H1 (cell line): ENCODE measurements around the gene CRB2. TPM values are rescaled to one million over a fixed set of nuclear protein-coding genes. Genes with fewer than 3 reads are reported as not detected.

Experiments
- CTCF ChIA-PET: fragments of 300-600 bp; sonication (Branson Sonifier 250); formaldehyde crosslinking; loops from one replicate; lab custom pipeline; 2021; ENCODE audit not compliant: partially characterized antibody; lab: Charles Lee
- POLR2A ChIA-PET: fragments of 300-600 bp; sonication (Branson Sonifier 250); formaldehyde crosslinking; loops from one replicate; lab custom pipeline; 2021; ENCODE audit warnings: inconsistent platforms; ENCODE audit not compliant: partially characterized antibody; lab: Charles Lee
- DNase-seq, 2 experiments: peaks; one replicate each; pipeline versions ENCODE4 v3.0.0 to v3.0.0-alpha.2; 2010 to 2022; ENCODE audit warnings: low spot score in 2 of 2, low read depth in 1 of 2, mixed read lengths in 1 of 2
- FAIRE-seq: peaks from 2 replicates; lab custom pipeline; 2011; peaks lifted over from hg19 to GRCh38; lab: Jason Lieb, UNC
- H2AFZ ChIP-seq: 2 replicates; pipeline ENCODE4 v1.8.1; 2012; ENCODE audit warnings: low read length, inconsistent platforms
- H2AK5ac ChIP-seq: 2 replicates; pipeline ENCODE4 v1.6.1; 2013; ENCODE audit warnings: low read depth, low read length
- H2BK120ac ChIP-seq: replicated peaks from 2 replicates; pipeline ENCODE3; 2013; ENCODE audit warnings: low read depth, low read length, inconsistent platforms
- H2BK12ac ChIP-seq: 2 replicates; pipeline ENCODE4 v1.6.1; 2013; ENCODE audit warnings: low read depth, low read length
- H2BK15ac ChIP-seq: 2 replicates; pipeline ENCODE4 v1.6.1; 2013; ENCODE audit warnings: low read length
- H2BK20ac ChIP-seq: 2 replicates; pipeline ENCODE4 v1.6.1; 2013; ENCODE audit warnings: low read length
- H2BK5ac ChIP-seq: 2 replicates; pipeline ENCODE4 v1.6.1; 2013; ENCODE audit warnings: low read depth, low read length
- H3K14ac ChIP-seq: 2 replicates; pipeline ENCODE4 v1.6.1; 2013; ENCODE audit warnings: inconsistent platforms; ENCODE audit not compliant: insufficient read length
- H3K18ac ChIP-seq: 2 replicates; pipeline ENCODE4 v1.6.1; 2013; ENCODE audit warnings: low read length; ENCODE audit errors: extremely low read depth
- H3K23ac ChIP-seq: 2 replicates; pipeline ENCODE4 v1.6.1; 2013; ENCODE audit warnings: inconsistent platforms; ENCODE audit not compliant: insufficient read length
- H3K23me2 ChIP-seq: 2 replicates; pipeline ENCODE4 v1.6.1; 2013; ENCODE audit warnings: low read depth, low read length
- H3K27ac ChIP-seq: 2 replicates; pipeline ENCODE4 v1.6.1; 2011; ENCODE audit warnings: low read depth, low read length, inconsistent platforms
- H3K27me3 ChIP-seq, 4 experiments: replicated peaks in 1 of 4; 1 replicate in 1 of 4; 2 replicates in 3 of 4; pipeline versions ENCODE4 v1.6.1 to v1.8.1; 2011 to 2013; ENCODE audit warnings: low read length in 3 of 4, mild to moderate bottlenecking in 3 of 4, inconsistent platforms in 2 of 4, mixed read lengths in 2 of 4, moderate library complexity in 1 of 4; ENCODE audit not compliant: control insufficient read depth in 3 of 4, insufficient read depth in 3 of 4; ENCODE audit errors: extremely low read depth in 1 of 4
- H3K36me3 ChIP-seq, 4 experiments: 2 replicates each; pipeline versions ENCODE4 v1.6.1 to v1.8.1; 2011 to 2013; ENCODE audit warnings: mild to moderate bottlenecking in 4 of 4, low read length in 3 of 4, moderate library complexity in 2 of 4, control low read depth in 1 of 4, inconsistent platforms in 1 of 4; ENCODE audit not compliant: insufficient read depth in 4 of 4, control insufficient read depth in 2 of 4
- H3K4ac ChIP-seq: replicated peaks from 2 replicates; pipeline ENCODE3; 2013; ENCODE audit warnings: low read length, low read depth, mixed read lengths, inconsistent platforms; ENCODE audit not compliant: insufficient read length
- H3K4me1 ChIP-seq, 4 experiments: replicated peaks in 1 of 4; 1 replicate in 1 of 4; 2 replicates in 3 of 4; pipeline versions ENCODE4 v1.6.1 to v1.8.1; 2011 to 2013; ENCODE audit warnings: low read length in 3 of 4, inconsistent platforms in 2 of 4, mixed read lengths in 1 of 4; ENCODE audit not compliant: insufficient read depth in 4 of 4, control insufficient read depth in 3 of 4
- H3K4me2 ChIP-seq, 2 experiments: 2 replicates each; pipeline versions ENCODE4 v1.6.1 to v1.8.1; 2011 to 2013; ENCODE audit warnings: low read depth in 2 of 2, low read length in 2 of 2, control low read depth in 1 of 2, inconsistent platforms in 1 of 2, mild to moderate bottlenecking in 1 of 2; ENCODE audit not compliant: insufficient read depth in 1 of 2
- H3K4me3 ChIP-seq, 4 experiments: fragments of 200-600, 300-600 bp in 1 of 4; sonication (generic), shearing (Covaris generic), sonication (Bioruptor Twin) in 1 of 4; 2 replicates each; pipeline versions ENCODE4 v1.5.1 to v1.8.1; 2011 to 2016; ENCODE audit warnings: low read length in 4 of 4, low read depth in 3 of 4, control low read depth in 2 of 4, inconsistent platforms in 2 of 4, mild to moderate bottlenecking in 2 of 4, mixed read lengths in 1 of 4, moderate library complexity in 1 of 4; ENCODE audit not compliant: insufficient read depth in 2 of 4; ENCODE audit errors: extremely low read depth in 1 of 4
- H3K56ac ChIP-seq: replicated peaks from 2 replicates; pipeline ENCODE3; 2013; ENCODE audit warnings: low read depth, mild to moderate bottlenecking, mixed read lengths, low read length, inconsistent platforms; ENCODE audit not compliant: insufficient read length
- H3K79me1 ChIP-seq: 2 replicates; pipeline ENCODE4 v1.6.1; 2013; ENCODE audit warnings: low read depth, low read length, control low read depth
- H3K79me2 ChIP-seq, 2 experiments: 2 replicates each; pipeline versions ENCODE4 v1.6.1 to v1.8.1; 2012 to 2013; ENCODE audit warnings: low read length in 2 of 2, mild to moderate bottlenecking in 2 of 2, inconsistent platforms in 1 of 2; ENCODE audit not compliant: insufficient read depth in 2 of 2, control insufficient read depth in 1 of 2
- H3K9ac ChIP-seq, 4 experiments: replicated peaks in 1 of 4; 1 replicate in 1 of 4; 2 replicates in 3 of 4; pipeline versions ENCODE4 v1.6.1 to v1.8.1; 2011 to 2013; ENCODE audit warnings: low read depth in 3 of 4, low read length in 3 of 4, control low read depth in 2 of 4, mild to moderate bottlenecking in 2 of 4, moderate library complexity in 2 of 4, inconsistent platforms in 1 of 4; ENCODE audit errors: extremely low read depth in 1 of 4
- H3K9me3 ChIP-seq, 2 experiments: 2 replicates each; pipeline versions ENCODE4 v1.6.1 to v1.8.1; 2012 to 2013; ENCODE audit warnings: mild to moderate bottlenecking in 2 of 2, moderate library complexity in 2 of 2, control low read depth in 1 of 2, inconsistent platforms in 1 of 2, low read depth in 1 of 2, low read length in 1 of 2, mixed read lengths in 1 of 2; ENCODE audit not compliant: insufficient read depth in 2 of 2
- H4K20me1 ChIP-seq, 2 experiments: replicated peaks in 1 of 2; 2 replicates each; pipeline versions ENCODE3 to v1.8.1; 2011 to 2013; ENCODE audit warnings: inconsistent platforms in 2 of 2, low read length in 2 of 2, mild to moderate bottlenecking in 1 of 2; ENCODE audit not compliant: insufficient read depth in 2 of 2, control insufficient read depth in 1 of 2
- H4K5ac ChIP-seq: 2 replicates; pipeline ENCODE4 v1.6.1; 2013; ENCODE audit warnings: low read length, low read depth, mixed read lengths, inconsistent platforms; ENCODE audit not compliant: insufficient read length
- H4K8ac ChIP-seq: 2 replicates; pipeline ENCODE4 v1.8.0; 2013; ENCODE audit warnings: mild to moderate bottlenecking, moderate library complexity, low read length, inconsistent platforms; ENCODE audit not compliant: insufficient read depth; ENCODE audit errors: extremely low read depth
- H4K91ac ChIP-seq: replicated peaks from 2 replicates; pipeline ENCODE3; 2013; ENCODE audit warnings: low read length, mixed read lengths, inconsistent platforms; ENCODE audit not compliant: insufficient read length
- EP300 ChIP-seq, 2 experiments: IDR thresholded peaks; 1 replicate in 1 of 2; 2 replicates in 1 of 2; pipeline ENCODE4 v1.6.1; 2011 to 2012; ENCODE audit warnings: low read depth in 2 of 2, low read length in 2 of 2, mild to moderate bottlenecking in 2 of 2, borderline replicate concordance in 1 of 2, inconsistent platforms in 1 of 2, moderate library complexity in 1 of 2
- FOSL1 ChIP-seq: IDR thresholded peaks from 2 replicates; pipeline ENCODE4 v1.6.1; 2011; ENCODE audit warnings: mild to moderate bottlenecking, low read depth, low read length, moderate library complexity; ENCODE audit not compliant: insufficient read depth
- RNF2 ChIP-seq: fragments of 200-900, 300-1000 bp; sonication (generic); IDR thresholded peaks from 2 replicates; pipeline ENCODE4 v1.7.1; 2016; ENCODE audit warnings: borderline replicate concordance, low read depth, mild to moderate bottlenecking, antibody characterized with exemption, low read length; ENCODE audit not compliant: poor library complexity, severe bottlenecking; ENCODE audit errors: missing control alignments
- RXRA ChIP-seq: IDR thresholded peaks from 2 replicates; pipeline ENCODE4 v1.6.1; 2011; ENCODE audit warnings: low read depth, mild to moderate bottlenecking, low read length, moderate library complexity; ENCODE audit not compliant: insufficient read depth
- SIRT6 ChIP-seq: IDR thresholded peaks from one replicate; pipeline ENCODE4 v1.7.1; 2012; ENCODE audit warnings: low read length, inconsistent platforms
- SIX5 ChIP-seq: IDR thresholded peaks from 2 replicates; pipeline ENCODE4 v1.6.1; 2011; ENCODE audit warnings: mild to moderate bottlenecking, low read depth, low read length
- SP2 ChIP-seq: IDR thresholded peaks from 2 replicates; pipeline ENCODE4 v1.6.1; 2012; ENCODE audit warnings: mild to moderate bottlenecking, low read length, inconsistent platforms
- TAF1 ChIP-seq: IDR thresholded peaks from 2 replicates; pipeline ENCODE4 v1.6.1; 2011; ENCODE audit warnings: mild to moderate bottlenecking, low read depth, low read length
- TBP ChIP-seq: IDR thresholded peaks from 2 replicates; pipeline ENCODE4 v1.6.1; 2011; ENCODE audit warnings: low read depth, low read length, improper control_type of control experiment
- TCF12 ChIP-seq: IDR thresholded peaks from 2 replicates; pipeline ENCODE4 v1.6.1; 2011; ENCODE audit warnings: low read depth, mild to moderate bottlenecking, low read length
- WGBS, 2 experiments: shearing (Covaris generic) in 1 of 2; methylation state at CpG; one replicate each; pipeline versions ENCODE4 v1.1.6 to v1.1.7; 2013 to 2015; ENCODE audit warnings: low lambda C conversion rate in 2 of 2, mixed read lengths in 2 of 2, inconsistent platforms in 1 of 2, low coverage in 1 of 2, missing lambda C conversion rate in 1 of 2; ENCODE audit not compliant: insufficient replicate concordance in 2 of 2, insufficient coverage in 1 of 2, insufficient read length in 1 of 2; ENCODE audit errors: extremely low coverage in 1 of 2, missing lambda C conversion rate in 1 of 2; 5-methylcytosine and 5-hydroxymethylcytosine counted together
- polyA plus RNA-seq, 7 experiments: library from polyadenylated mRNA; depleted of rRNA in 3 of 7; stranded (reverse) in 5 of 7; unstranded in 2 of 7; fragments of >200 nt in 5 of 7; fragments of 200-250 nt in 2 of 7; gene quantifications; 1 replicate in 5 of 7; 2 replicates in 1 of 7; 4 replicates in 1 of 7; pipeline versions ENCODE4 v1.2.1 to v1.2.3, GENCODE V29; 2011 to 2013; ENCODE audit warnings: missing spikeins in 2 of 7, mixed read lengths in 2 of 7
- total RNA-seq: library from RNA; stranded (reverse); fragmentation: NEBNext Ultra II Directional; extraction: Animal tissue kit (Norgen Biotek cat#: 25700); gene quantifications from 2 replicates; pipeline ENCODE4 v1.2.1, GENCODE V29; 2021
- TF ChIP-seq, protein P1 (sequence below): IDR thresholded peaks from 2 replicates; pipeline ENCODE4 v1.6.1; 2012; ENCODE audit warnings: low read length, inconsistent platforms

The CRB2 gene
- total and polyA plus RNA-seq, 2 of the 8 experiments (the other 6 are each of a cell fraction or from before 2014, with no cell fraction given) = 4.0 to 8.4 TPM

- no peak overlapping the region for H3K27ac ChIP-seq
- no peak overlapping the region for H4K5ac ChIP-seq
- H3K23me2 ChIP-seq = no peaks in the 10 kb centered on the region
- no peaks in the 10 kb centered on the region for H4K20me1 ChIP-seq
- no peak overlapping the region for H2AFZ ChIP-seq
- DNase-seq (no peak), FAIRE-seq (no peak)
- H2BK15ac ChIP-seq = no peak overlapping the region
- ChIA-PET POLR2A (interaction anchor here (1.2 kb wide), 1 partner anchor 9 kb away, joined by 3 read pairs; no protein-coding TSS in a partner anchor), CTCF (interaction anchor here (0.8 to 4.9 kb wide), 6 partner anchors 10 to 35 kb away, joined by 3 to 40 read pairs (median 3); no protein-coding TSS in a partner anchor)
- no peak overlapping the region for H2BK120ac ChIP-seq
- H3K79me1 ChIP-seq = no peaks in the 10 kb centered on the region
- H3K4ac ChIP-seq = no peak overlapping the region
- no peaks in the 10 kb centered on the region for H3K9me3 ChIP-seq
- H2AK5ac ChIP-seq = no peak overlapping the region; the same call in 1 of the 2 replicates
- H3K27me3 ChIP-seq = no peaks in the 10 kb centered on the region
- H3K36me3 ChIP-seq = no peaks in the 10 kb centered on the region
- H2BK20ac ChIP-seq = no peak overlapping the region
- no peak for TF ChIP-seq SP2
- TF ChIP-seq SIX5 = no peak
- TF ChIP-seq, protein P1, sequence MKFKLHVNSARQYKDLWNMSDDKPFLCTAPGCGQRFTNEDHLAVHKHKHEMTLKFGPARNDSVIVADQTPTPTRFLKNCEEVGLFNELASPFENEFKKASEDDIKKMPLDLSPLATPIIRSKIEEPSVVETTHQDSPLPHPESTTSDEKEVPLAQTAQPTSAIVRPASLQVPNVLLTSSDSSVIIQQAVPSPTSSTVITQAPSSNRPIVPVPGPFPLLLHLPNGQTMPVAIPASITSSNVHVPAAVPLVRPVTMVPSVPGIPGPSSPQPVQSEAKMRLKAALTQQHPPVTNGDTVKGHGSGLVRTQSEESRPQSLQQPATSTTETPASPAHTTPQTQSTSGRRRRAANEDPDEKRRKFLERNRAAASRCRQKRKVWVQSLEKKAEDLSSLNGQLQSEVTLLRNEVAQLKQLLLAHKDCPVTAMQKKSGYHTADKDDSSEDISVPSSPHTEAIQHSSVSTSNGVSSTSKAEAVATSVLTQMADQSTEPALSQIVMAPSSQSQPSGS = no peak
- TF ChIP-seq RNF2 = no peak
- no peak for TF ChIP-seq EP300 (IDR thresholded peaks at IDR 0.05; ENCODE audit: borderline replicate concordance in 1 of 2, low read depth in 2 of 2, low read length in 2 of 2)
- no peak for TF ChIP-seq TBP
- TF ChIP-seq SIRT6 = no peak
- no peak for TF ChIP-seq FOSL1
- TF ChIP-seq TAF1 = no peak
- no peak for TF ChIP-seq RXRA
- no peak for TF ChIP-seq TCF12
- no peak overlapping the region for H3K4me2 ChIP-seq
- no peak overlapping the region for H4K91ac ChIP-seq
- 89% methylated on average over 17 of the region's 18 CpGs; no CpG with 5 or more reads in 1 of the 2 experiments for WGBS, 2 experiments
- no peak overlapping the region for H3K14ac ChIP-seq
- no peak overlapping the region for H3K56ac ChIP-seq
- no peak overlapping the region for H2BK12ac ChIP-seq
- no peak overlapping the region for H3K4me3 ChIP-seq
- H3K4me1 ChIP-seq = peaks cover 0 to 8% (median 2%) of the 10 kb centered on the region in 4 experiments; a peak in 4 of 7 replicates
- H3K79me2 ChIP-seq = no peaks in the 10 kb centered on the region
- H3K9ac ChIP-seq = no peak overlapping the region
- H3K23ac ChIP-seq = no peak overlapping the region
- H4K8ac ChIP-seq = no peak overlapping the region
- H2BK5ac ChIP-seq = no peak overlapping the region
- H3K18ac ChIP-seq = no peak overlapping the region
These were observed 56.3 kb downstream of the CRB2 start for GRCh38 chr9:123412171-123412820.
